ENCODE results near the gene DERL3. TPM values are rescaled to one million over a fixed set of nuclear protein-coding genes. Genes with fewer than 3 reads are reported as not detected.
"Not testable (repeated sequence)": the region's sequence is repeated elsewhere in the genome, so short reads cannot be mapped to it uniquely, and the experiment has no call there.

The DERL3 gene
- total RNA-seq, 1 donor from 2014 or later, result 5.8 TPM

DNA sequence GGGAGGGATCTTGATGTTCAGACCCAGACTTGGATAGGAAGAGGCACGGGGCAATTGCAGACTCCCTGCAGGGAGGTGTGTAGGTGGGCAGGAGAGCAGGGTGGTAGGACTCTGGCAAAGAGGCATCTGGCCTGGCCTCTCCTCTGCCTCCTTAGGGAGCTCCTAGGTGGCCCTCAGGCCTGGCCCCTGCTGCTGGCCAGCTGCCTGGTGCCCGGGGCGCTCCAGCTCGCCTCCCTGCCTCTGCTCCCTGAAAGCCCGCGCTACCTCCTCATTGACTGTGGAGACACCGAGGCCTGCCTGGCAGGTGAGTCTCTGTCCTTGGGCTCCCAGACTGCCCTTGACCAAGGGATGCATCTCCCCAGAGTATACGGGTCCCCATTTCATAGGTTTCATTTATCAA, 38.8 kb upstream of the DERL3 start:
- peak in 1 of 2 donors; percentile 22 for ATAC-seq
- no peak overlapping the region for H3K4me3 ChIP-seq
- no peaks in the 10 kb centered on the region for H3K9me3 ChIP-seq
- intact Hi-C loops (cut with DNase I), result no loop called here
- H3K4me1 ChIP-seq, result no peaks in the 10 kb centered on the region
- no peak for TF ChIP-seq CTCF (IDR thresholded peaks at IDR 0.05)
- no peak overlapping the region for H3K27ac ChIP-seq
- H3K36me3 ChIP-seq, result peaks cover 30% of the 10 kb centered on the region
- no peaks in the 10 kb centered on the region for H3K27me3 ChIP-seq (ENCODE audit: low read depth)
- no peak for DNase-seq

DNA sequence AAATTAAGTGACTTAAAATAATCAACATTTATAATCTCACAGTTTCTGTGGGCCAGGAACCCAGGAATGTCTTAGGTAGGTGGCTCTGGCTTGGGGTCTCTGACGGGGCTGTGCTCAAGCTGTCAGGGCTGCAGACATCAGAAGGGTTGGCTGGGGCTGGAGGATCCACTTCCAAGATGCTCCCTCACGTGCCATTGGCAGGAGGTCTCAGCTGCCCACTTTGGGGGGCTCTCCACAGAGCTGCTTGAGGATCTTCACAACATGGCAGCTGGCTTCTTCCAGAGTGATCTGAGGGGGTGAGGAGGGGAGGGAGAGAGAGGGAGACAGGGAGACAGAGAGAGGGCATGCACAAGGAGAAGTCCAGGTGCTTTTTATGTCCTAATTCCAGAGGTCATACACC, 37.0 kb upstream of the DERL3 start:
- intact Hi-C loops (cut with DNase I), result no loop called here
- no peak for ATAC-seq
- no peaks in the 10 kb centered on the region for H3K9me3 ChIP-seq
- no peak overlapping the region for H3K27ac ChIP-seq
- no peaks in the 10 kb centered on the region for H3K4me1 ChIP-seq
- TF ChIP-seq CTCF (IDR thresholded peaks at IDR 0.05), result no peak
- H3K4me3 ChIP-seq, result no peak overlapping the region
- no peaks in the 10 kb centered on the region for H3K27me3 ChIP-seq (ENCODE audit: low read depth)
- no peak for DNase-seq
- H3K36me3 ChIP-seq, result peaks cover 30% of the 10 kb centered on the region

- Histone ChIP-seq H3K4me3 (no peak overlapping the region), H3K27me3 (ENCODE audit: low read depth) (no peaks in the 10 kb centered on the region), H3K9me3 (no peaks in the 10 kb centered on the region), H3K4me1 (no peaks in the 10 kb centered on the region), H3K36me3 (peaks cover 36% of the 10 kb centered on the region), H3K27ac (no peak overlapping the region)
- TF ChIP-seq CTCF (IDR thresholded peaks at IDR 0.05), result no peak
- intact Hi-C loops (cut with DNase I), result no loop called here
- no peak for DNase-seq
- ATAC-seq, result no peak
Measured at GRCh38 chr22:23874871-23875270, 36.1 kb upstream of the DERL3 start.

GRCh38 chr22:23868580-23868979, 29.8 kb upstream of the DERL3 start:
- no peak for TF ChIP-seq CTCF (IDR thresholded peaks at IDR 0.05)
- Histone ChIP-seq H3K36me3 (peaks cover 22% of the 10 kb centered on the region), H3K4me3 (no peak overlapping the region), H3K9me3 (no peaks in the 10 kb centered on the region), H3K27me3 (ENCODE audit: low read depth) (no peaks in the 10 kb centered on the region), H3K27ac (no peak overlapping the region), H3K4me1 (no peaks in the 10 kb centered on the region)
- intact Hi-C loops (cut with DNase I), result no loop called here
- DNase-seq, result no peak
- ATAC-seq, result peak; percentile 28 to 51

- H3K27me3 ChIP-seq (ENCODE audit: low read depth); ATAC-seq; H3K4me1 ChIP-seq; H3K27ac ChIP-seq; intact Hi-C loops (cut with DNase I); H3K9me3 ChIP-seq; H3K4me3 ChIP-seq: not testable (repeated sequence)
- peak; percentile 11 for DNase-seq
- H3K36me3 ChIP-seq, result peaks cover 14% of the 10 kb centered on the region
Measured at GRCh38 chr22:23864499-23865154, 25.8 kb upstream of the DERL3 start.

DNA sequence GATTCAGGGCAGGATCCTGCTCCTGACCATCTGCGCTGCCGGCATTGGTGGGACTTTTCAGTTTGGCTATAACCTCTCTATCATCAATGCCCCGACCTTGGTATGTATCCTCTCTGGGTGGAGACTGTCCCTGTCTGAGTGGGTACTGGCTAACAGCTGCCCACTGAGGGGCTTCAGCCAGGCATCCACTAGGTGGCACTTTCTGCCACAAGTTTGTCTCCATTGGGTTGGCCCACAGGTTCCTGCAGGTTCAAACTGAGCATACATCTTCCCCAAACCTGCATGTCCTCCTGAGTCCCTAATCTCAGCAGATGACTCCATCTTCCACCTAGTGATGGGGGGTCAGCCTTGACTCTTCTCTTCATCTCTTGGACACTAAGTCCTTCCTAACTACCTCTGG, 23.3 kb upstream of the DERL3 start:
- ATAC-seq (no peak), DNase-seq (peak; percentile 42)
- peak; percentile 39 for TF ChIP-seq CTCF (IDR thresholded peaks at IDR 0.05)
- Histone ChIP-seq H3K27ac (no peak overlapping the region), H3K4me3 (no peak overlapping the region), H3K27me3 (ENCODE audit: low read depth) (no peaks in the 10 kb centered on the region), H3K4me1 (peaks cover 9% of the 10 kb centered on the region), H3K36me3 (no peaks in the 10 kb centered on the region), H3K9me3 (no peaks in the 10 kb centered on the region)
- intact Hi-C loops (cut with DNase I), result no loop called here

DNA sequence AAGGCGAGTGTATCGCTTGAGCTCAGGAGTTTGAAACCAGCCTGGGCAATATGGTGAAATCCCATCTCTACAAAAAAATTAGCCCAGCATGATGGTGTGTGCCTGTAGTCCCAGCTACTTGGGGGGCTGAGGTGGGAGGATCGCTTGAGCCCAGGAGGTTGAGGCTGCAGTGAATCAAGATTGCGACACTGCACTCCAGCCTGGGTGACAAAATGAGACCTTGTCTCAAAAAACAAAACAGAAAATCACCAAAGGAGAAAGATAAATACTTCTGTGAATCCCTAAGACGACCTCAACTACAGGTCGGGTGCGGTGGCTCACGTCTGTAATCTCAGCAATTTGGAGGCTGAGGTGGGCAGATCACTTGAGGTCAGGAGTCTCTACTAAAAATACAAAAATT, 21.4 kb upstream of the DERL3 start:
- ATAC-seq; H3K36me3 ChIP-seq; H3K9me3 ChIP-seq; DNase-seq; H3K4me1 ChIP-seq; H3K4me3 ChIP-seq; intact Hi-C loops (cut with DNase I); H3K27me3 ChIP-seq (ENCODE audit: low read depth); H3K27ac ChIP-seq: not testable (repeated sequence)

Measured in lower lobe of right lung (tissue), 2 donors.